RKO (cell line): ENCODE data around the gene GCDH.
"Not testable (repeated sequence)": the region's sequence is repeated elsewhere in the genome, so short reads cannot be mapped to it uniquely, and the experiment has no call there.

Experiments used
- DNase-seq: peaks from one replicate; pipeline ENCODE4 v3.0.0-alpha.2; 2016; ENCODE audit warnings: low spot score

Gene GCDH

DNA sequence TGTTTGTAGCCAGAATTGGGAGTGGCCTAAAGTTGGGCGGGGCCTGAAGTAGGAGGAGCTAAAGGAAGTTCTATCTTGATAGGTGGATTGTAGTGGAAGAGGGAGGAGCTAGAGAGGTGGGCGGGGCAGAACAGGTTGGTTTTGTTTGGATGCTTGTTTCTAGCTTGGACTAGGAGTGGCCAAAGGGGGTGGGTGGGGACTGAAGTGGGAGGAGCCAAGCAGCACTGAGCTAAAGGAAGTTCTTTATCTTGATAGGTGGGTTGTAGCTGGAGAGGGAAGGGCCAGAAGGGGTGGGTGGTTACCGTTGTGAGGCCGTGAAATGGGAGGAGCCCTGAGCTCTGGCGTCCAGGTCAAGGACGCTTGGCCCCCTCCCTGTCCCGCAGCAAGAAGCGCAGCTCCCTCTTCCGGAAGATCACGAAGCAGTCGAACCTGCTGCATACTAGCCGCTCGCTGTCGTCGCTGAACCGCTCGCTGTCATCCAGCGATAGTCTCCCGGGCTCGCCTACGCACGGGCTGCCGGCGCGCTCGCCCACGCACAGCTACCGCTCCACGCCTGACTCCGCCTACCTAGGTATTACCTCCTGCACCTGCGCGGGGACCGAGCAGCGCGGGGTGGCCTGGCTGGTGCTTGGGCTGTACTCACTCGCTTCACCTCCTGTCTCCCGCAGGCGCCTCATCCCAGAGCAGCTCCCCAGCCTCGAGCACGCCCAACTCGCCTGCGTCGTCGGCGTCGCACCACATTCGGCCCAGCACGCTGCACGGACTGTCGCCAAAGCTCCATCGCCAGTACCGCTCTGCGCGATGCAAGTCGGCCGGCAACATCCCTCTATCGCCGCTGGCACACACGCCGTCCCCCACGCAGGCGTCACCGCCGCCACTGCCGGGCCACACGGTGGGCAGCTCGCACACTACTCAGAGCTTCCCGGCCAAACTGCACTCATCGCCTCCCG is 17.7 kb upstream of the GCDH start:
- peak; percentile 63 for DNase-seq

- DNase-seq: no peak
These were observed 16.8 kb upstream of the GCDH start for GRCh38 chr19:12873891-12874745.

- no peak for DNase-seq
These were observed 15.9 kb upstream of the GCDH start for GRCh38 chr19:12875086-12875485.

- DNase-seq: peak; percentile 46
These were observed 10.3 kb upstream of the GCDH start for GRCh38 chr19:12880551-12881171.

GRCh38 chr19:12881172-12881808 is 9.7 kb upstream of the GCDH start, which contains the start of gene DNASE2:
Gene DNASE2, minus strand, starts transcription at chr19:12881449. Its CDS starts 74 bp downstream, at chr19:12881375.
- peak; percentile 97 for DNase-seq

DNA sequence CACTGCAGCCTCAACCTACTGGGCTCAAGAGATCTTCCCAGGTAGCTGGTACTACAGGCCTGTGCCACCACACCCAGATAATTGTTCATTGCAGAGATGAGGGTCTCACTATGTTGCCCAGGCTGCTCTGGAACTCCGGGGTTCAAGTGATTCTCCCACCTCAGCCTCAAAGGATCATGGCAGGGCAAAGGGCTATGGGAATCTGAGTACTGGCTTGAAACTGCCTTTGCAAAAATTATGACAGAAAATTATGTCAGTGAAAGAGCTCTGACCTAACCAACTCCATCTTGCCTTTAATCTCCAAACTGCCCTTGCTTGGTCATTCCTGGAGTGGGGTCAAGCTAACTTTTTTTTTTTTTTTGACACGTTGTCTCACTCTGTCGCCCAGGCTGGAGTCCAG is 8.4 kb upstream of the GCDH start:
- no peak for DNase-seq

DNA sequence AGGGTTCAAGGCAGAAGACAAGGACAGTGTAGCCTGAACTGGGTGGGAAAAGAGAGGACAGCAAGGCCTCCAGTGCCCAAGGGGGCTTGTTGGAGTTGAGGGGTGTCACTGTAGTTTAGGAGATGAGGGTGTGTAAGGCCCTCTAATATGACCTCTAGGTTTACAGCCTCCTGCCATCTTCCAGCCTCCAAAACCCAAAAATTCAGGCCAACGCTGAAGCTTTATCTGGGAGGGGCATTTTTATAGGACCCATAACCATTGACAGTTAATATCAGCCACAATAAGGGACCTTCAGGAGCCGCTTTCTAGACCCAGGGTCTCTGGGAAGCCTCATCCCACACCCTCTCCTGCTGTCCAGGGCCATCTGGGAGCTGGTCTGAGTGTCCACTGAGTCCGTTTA is 6.8 kb upstream of the GCDH start:
- DNase-seq: no peak

GRCh38 chr19:12884627-12884925 is 6.4 kb upstream of the GCDH start:
- DNase-seq: no peak

DNA sequence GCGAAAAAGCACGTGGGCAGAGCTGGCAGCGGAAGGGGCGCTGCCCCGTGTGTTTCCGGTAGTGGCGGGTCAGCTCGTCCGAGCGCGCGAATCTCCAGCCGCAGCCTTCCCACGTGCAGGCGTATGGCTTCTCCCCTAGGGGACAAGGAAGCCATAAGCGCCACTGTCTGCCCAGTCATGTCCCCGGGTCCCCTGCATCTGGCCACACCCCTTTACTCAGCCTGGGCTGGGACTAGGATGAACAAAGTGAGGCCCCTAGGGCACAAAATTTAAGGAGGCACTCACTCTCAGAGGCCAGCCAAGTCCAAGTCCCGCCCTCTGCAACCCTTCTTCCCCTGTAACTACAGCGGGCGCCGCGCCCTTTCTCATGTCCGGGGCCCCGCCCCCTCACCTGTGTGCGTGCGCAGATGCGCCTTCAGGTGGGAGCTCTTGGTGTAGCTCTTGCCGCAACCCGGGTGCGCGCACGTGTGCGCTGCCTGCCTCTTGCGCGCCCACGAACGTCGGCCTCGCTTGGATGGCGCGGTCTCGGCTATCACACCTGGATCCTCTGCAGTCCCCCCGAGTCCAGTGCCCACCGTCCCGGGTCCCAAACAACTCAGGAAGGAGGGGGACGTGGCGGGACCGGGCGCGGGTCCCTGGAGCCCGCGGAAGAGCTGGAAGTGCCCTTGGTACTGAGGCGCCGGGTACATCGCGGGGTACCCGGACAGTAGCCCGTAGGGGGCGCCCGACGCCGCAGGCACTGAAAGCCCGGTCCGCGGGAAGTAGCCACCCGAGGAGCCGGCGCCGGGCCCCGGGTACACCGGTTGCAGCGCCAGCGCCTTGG is 5.8 kb upstream of the GCDH start:
- DNase-seq: peak; percentile 54

DNA sequence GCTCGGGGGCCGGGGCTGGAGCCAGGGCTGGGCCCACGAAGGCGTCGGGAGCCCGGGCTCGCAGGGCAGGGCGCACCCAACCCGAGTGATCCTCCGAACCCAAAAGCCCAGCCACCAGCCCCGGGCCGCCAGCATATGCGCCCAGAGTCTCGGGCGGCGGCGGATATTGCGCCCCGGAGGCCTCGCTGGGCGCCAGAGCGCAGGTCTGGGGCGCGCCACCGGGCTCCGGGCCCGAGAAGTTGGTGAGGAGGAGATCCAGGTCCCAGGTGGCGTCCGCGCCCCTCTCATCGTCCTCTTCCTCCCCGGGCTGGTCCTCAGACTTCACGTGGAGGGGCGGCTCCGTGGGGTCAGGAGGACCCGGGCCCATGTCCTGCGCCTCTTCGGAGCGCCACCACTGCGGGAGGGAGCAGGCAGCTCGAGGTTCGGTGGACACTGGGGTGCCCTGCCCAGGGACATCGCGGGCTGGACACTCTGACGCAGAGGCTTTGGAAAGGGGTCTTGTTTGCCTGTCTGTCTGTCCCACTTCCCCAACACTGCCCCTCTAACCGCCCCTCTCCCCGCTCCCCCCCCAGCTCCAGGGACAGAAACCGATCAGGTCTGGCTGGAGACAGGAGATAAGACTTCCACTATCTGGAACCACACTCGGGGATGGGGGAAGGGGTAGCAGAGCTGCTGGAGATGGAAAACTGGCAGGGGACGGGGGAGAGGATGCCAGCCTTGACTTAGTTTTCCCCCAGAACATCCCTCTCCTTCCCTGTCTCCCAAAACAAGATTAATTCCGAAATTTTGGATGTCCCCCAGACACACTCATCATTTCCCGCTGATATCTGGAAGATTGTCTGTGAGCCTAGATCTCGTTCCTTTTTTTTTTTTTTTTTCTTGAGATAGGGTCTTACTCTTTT is 5.0 kb upstream of the GCDH start:
- DNase-seq: no peak

GRCh38 chr19:12886651-12886968 is 4.3 kb upstream of the GCDH start:
- no peak for DNase-seq

DNA sequence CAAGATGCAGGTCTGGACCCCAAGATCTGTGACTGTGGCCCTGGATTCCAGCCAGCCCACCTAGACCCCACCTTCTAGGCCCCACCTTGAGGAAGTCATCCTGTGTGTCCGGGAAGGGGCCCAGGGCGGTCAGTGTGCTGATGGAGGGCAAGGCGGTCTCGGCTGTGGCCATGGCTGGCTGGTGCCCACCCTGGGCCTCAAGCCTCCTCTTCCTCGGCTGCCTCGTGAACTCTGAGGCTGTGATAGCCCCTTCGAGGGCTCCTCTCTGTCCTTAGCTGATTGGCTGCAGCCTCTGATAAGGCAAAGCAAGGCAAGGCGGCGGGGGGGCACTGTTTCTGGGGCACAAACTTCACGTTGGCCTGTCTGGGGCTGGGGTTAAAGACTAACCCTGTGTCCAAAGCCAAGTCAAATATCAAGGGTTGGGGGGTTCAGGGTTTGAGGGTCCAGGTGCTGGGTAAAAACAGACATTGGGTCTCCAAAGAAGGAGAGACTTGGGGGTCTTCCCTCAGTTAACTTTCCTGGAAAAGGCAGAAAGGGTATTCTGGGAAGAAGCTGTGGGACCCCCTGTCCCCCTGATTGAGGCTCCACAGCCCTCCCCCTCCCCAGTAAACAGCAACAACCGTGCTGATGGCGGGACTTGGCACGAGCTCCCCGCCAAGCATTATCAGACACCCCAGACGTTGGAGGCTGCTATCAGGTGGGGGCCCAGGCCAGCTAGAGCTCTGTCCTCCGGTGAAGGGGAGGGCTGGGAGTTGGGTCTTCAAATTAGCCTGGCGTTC is 3.8 kb upstream of the GCDH start, which contains the start of gene KLF1:
Gene KLF1, minus strand, starts transcription at position 233 of the 779 bp plus-strand sequence. Its CDS starts 61 bp downstream, at position 172.
- DNase-seq: no peak

- no peak for DNase-seq
These were observed 2.9 kb upstream of the GCDH start for GRCh38 chr19:12888006-12888603.

DNA sequence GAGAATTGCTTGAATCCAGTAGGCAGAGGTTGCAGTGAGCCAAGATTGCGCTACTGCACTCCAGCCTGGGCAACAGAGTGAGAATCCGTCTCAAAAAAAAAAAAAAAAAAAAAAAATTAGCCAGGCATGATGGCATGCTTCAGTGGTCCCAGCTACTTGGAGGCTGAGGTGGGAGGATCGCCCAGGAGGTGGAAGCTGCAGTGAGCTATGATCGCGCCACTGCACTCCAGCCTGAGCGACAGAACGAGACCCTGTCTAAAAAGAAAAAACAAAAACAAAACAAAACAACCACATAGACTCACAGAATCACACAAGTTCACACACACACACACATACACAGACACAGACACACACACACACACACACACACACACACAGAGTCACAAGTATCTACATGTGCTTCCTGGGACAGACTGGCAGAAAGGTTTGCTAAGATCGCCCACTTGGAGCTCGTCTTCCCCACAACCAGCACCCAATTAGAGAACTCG is 617 bp upstream of the GCDH start:
- not testable (repeated sequence) for DNase-seq

- peak; percentile 33 for DNase-seq
These were observed 627 bp downstream of the GCDH start for GRCh38 chr19:12891553-12892021.

DNA sequence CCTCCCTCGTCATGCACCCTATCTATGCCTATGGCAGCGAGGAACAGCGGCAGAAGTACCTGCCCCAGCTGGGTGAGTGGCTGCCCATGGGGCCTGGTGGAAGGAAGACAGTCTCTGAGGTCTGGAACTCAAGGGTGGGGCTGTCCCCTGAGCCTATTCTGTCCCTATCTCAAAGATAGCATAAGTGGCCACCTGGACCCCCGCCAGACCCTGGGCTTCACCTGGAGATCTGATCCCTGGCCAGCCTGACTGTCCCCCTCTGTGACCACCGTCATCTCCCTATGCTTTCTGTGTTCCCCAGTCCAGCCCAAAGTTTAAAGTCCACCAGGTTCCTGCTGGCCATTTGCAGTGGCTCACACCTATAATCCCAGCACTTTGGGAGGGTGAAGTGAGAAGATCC is 2.6 kb downstream of the GCDH start:
- no peak for DNase-seq

GRCh38 chr19:12896460-12896859 is 5.5 kb downstream of the GCDH start:
- no peak for DNase-seq

GRCh38 chr19:12899891-12900518 is 9.0 kb downstream of the GCDH start:
- no peak for DNase-seq
